DMS153 (cell line): ENCODE results near the gene CD1C.
"Not testable (repeated sequence)": the region's sequence is repeated elsewhere in the genome, so short reads cannot be mapped to it uniquely, and the experiment has no call there.

ENCODE experiments used
- DNase-seq: peaks from one replicate; lab custom pipeline; 2025; lab: John Stamatoyannopoulos, UW

CD1C gene

DNA sequence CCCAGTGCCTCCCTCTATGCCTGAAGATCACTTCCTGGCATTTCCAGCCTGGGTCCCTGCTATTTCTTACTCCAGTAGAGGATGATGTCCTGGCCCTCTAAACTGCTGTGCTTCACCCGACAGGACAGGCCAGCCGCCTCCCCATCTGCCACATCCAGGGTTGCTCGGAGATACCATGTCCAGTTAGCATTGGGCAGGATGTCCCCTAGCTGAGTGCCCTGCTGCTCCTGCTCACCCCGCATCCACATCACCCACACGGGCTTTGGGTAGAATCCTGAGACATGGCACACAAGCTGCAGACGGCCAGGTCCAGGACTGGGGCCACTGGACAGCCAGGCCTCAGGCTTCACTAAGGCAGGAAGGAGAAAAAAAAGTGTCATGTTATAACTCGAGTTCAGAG, 39.6 kb downstream of the CD1C start:
- no peak for DNase-seq

GRCh38 chr1:158329733-158330132, 40.0 kb downstream of the CD1C start:
- no peak for DNase-seq

DNA sequence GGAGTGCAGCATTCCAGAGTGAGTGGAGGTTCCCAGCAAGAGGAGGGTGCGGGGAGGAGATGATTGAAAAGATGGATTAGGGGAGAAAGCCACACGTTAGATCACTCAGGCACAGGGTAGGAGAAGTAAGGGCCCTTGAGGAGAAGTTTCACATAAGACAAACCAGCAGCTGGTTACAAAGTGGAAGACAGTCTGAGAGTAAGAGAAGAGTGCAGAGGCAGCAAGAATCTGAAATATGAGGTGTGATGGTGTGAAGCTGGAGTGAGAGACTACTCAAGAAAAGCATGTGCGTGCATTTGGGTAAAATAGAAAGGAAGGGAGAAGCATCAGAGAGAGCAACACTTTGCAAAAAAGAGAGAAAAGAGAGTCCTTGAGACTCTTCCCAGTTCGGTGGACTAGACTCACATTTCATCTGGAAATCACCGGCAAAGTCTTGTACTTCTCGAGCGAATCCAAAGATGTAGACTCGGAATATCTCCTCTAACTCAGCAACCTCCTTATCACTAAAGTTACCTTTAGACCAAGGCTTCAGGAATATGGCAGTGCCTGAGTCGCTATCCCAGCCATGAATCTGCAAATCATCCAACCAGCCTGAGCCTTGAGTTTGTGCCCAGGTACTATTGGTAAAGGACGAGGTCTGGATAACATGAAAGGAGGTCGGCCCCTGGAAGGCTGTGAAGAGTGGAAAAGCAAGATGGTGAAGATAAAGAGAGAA, 40.8 kb downstream of the CD1C start:
- no peak for DNase-seq

GRCh38 chr1:158331106-158331425, 41.3 kb downstream of the CD1C start:
- DNase-seq = no peak

DNA sequence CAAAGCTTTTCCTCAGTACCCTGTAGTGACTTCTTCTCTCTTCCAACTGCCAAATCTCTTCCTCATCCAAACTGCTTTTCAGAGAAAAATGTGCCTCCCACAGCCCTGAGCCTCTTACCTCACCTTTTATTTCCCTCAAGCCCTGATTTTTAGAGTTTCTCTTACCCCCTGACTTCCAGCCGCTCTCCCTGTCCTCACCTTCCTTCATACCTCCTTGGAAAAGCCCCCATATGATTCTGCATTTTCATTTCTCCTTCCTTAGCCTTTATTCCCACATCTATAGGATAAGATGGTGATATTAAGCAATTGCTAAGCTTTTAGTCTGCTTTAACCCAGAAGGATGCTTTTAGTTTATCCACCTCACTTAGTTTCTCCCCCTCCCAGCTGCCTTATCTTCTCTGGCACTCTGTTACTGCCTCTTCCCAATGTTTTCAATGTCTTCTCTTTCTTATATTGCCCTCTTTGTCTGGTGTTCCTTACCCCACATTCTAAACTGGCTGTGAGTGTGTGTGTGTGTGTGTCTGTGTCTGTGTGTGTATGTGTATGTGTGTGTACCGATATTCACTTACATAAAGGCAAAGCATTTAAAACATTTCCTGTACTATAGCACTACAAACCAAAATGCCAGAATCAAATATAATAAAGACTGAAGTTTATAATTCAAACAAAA, 41.9 kb downstream of the CD1C start, which contains the start of gene CD1B:
TSS of gene CD1B (minus strand) at position 51 of the 670 bp plus-strand sequence. CDS start 108 bp downstream, outside the sequence.
- DNase-seq = no peak

- DNase-seq = no peak
These were observed 43.9 kb downstream of the CD1C start for GRCh38 chr1:158333405-158334155.

GRCh38 chr1:158334526-158335212, 44.9 kb downstream of the CD1C start:
- DNase-seq = no peak

GRCh38 chr1:158335213-158335532, 45.5 kb downstream of the CD1C start:
- DNase-seq = no peak

DNA sequence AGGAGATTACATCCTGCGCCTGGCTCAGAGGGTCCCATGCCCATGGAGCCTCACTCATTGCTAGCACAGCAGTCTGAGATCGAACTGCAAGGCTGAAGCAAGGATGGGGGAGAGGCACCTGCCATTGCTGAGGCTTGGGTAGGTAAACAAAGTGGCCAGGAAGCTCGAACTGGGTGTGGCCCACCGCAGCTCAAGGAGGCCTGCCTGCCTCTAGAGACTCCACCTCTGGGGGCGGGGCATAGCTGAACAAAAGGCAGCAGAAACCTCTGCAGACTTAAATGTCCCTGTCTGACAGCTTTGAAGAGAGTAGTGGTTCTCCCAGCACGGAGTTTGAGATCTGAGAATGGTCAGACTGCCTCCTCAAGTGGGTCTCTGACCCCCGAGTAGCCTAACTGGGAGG, 46.7 kb downstream of the CD1C start:
- DNase-seq = not testable (repeated sequence)
